HG03571 (cell line): ENCODE data around the gene ZNRF2.

Experiments
- ATAC-seq: cut with Tn5 transposase; IDR thresholded peaks from one replicate; pipeline ENCODE4 v1.9.1; 2021; ENCODE audit not compliant: unreplicated experiment

ZNRF2 gene

GRCh38 chr7:30315589-30315988 lies 31.2 kb downstream of the ZNRF2 start:
- no peak for ATAC-seq

- no peak for ATAC-seq
Measured at GRCh38 chr7:30320392-30320791, 36.0 kb downstream of the ZNRF2 start.

GRCh38 chr7:30321089-30321881 lies 36.9 kb downstream of the ZNRF2 start:
- no peak for ATAC-seq

GRCh38 chr7:30321882-30322192 lies 37.4 kb downstream of the ZNRF2 start:
- ATAC-seq = no peak

GRCh38 chr7:30322271-30323005 lies 38.0 kb downstream of the ZNRF2 start:
- ATAC-seq = peak; percentile 60

GRCh38 chr7:30323006-30323355 lies 38.6 kb downstream of the ZNRF2 start:
- peak; percentile 42 for ATAC-seq

GRCh38 chr7:30327813-30328212 lies 43.4 kb downstream of the ZNRF2 start:
- ATAC-seq = no peak

GRCh38 chr7:30328381-30328780 lies 44.0 kb downstream of the ZNRF2 start:
- no peak for ATAC-seq

- ATAC-seq = no peak
Measured at GRCh38 chr7:30329716-30330115, 45.3 kb downstream of the ZNRF2 start.

GRCh38 chr7:30330134-30331111 lies 46.0 kb downstream of the ZNRF2 start:
- ATAC-seq = peak; percentile 93

- no peak for ATAC-seq
Measured at GRCh38 chr7:30331338-30331737, 46.9 kb downstream of the ZNRF2 start.

GRCh38 chr7:30332549-30332948 lies 48.2 kb downstream of the ZNRF2 start:
- no peak for ATAC-seq

GRCh38 chr7:30335763-30336487 lies 51.5 kb downstream of the ZNRF2 start:
- ATAC-seq = no peak

GRCh38 chr7:30344513-30344912 lies 60.1 kb downstream of the ZNRF2 start:
- ATAC-seq = no peak

- ATAC-seq = peak; percentile 22
Measured at GRCh38 chr7:30347226-30348082, 63.1 kb downstream of the ZNRF2 start.

GRCh38 chr7:30348083-30348560 lies 63.7 kb downstream of the ZNRF2 start:
- ATAC-seq = peak; percentile 72

- no peak for ATAC-seq
Measured at GRCh38 chr7:30349170-30349569, 64.8 kb downstream of the ZNRF2 start.

- no peak for ATAC-seq
Measured at GRCh38 chr7:30349816-30350215, 65.4 kb downstream of the ZNRF2 start.

GRCh38 chr7:30351286-30351685 lies 66.9 kb downstream of the ZNRF2 start:
- no peak for ATAC-seq

- no peak for ATAC-seq
Measured at GRCh38 chr7:30351724-30352123, 67.3 kb downstream of the ZNRF2 start.
